ENCODE measurements around the gene RALA.

DNA sequence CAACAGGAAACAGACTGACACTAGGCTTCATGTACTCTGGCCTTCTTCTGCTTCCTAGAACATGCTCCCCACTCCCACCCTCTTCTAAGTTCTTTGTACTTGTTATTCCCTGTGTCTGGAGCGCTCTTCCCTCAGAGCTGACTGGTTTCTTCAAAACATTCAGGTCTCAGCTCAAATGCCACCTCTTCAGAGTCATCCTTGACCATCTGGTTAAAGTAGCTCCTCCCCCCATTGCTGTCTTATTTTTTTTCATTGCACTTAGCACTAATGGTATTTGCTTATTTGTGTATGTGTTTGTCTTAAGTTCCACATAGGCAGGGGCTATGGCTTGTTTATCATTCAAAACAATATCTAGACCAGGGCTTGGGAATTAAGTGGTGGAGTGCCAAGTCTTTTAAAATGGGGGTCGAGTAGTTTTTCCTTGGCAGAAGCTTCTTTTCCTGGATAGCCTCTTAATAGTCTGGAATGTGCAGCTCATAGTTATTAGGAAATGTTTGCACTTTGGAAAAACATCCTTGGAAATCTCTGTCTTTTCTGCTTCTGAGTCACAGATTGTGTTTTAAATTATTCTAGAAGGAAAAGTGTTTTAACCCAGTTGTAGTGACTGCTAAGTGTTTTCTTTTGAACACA, 60.0 kb downstream of the RALA start:
- no peak for TF ChIP-seq POLR2A (IDR thresholded peaks at IDR 0.05)
- TF ChIP-seq, protein P1, sequence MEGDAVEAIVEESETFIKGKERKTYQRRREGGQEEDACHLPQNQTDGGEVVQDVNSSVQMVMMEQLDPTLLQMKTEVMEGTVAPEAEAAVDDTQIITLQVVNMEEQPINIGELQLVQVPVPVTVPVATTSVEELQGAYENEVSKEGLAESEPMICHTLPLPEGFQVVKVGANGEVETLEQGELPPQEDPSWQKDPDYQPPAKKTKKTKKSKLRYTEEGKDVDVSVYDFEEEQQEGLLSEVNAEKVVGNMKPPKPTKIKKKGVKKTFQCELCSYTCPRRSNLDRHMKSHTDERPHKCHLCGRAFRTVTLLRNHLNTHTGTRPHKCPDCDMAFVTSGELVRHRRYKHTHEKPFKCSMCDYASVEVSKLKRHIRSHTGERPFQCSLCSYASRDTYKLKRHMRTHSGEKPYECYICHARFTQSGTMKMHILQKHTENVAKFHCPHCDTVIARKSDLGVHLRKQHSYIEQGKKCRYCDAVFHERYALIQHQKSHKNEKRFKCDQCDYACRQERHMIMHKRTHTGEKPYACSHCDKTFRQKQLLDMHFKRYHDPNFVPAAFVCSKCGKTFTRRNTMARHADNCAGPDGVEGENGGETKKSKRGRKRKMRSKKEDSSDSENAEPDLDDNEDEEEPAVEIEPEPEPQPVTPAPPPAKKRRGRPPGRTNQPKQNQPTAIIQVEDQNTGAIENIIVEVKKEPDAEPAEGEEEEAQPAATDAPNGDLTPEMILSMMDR (IDR thresholded peaks at IDR 0.05) = no peak

All from testis (tissue), 2 donors.